B cell (primary cell): ENCODE data around the gene IFNGR1. TPM values are rescaled to one million over a fixed set of nuclear protein-coding genes. Genes with fewer than 3 reads are reported as not detected.

Source experiments
- ATAC-seq: fragments of 200-7000 bp; cut with Tn5 transposase; one replicate; pipeline ENCODE4 v1.10.0; 2021; ENCODE audit warnings: low read depth, mild to moderate bottlenecking, moderate number of reproducible peaks, moderate library complexity
- CTCF ChIA-PET: fragments of 350-600 bp; sonication (Branson Sonifier 250); formaldehyde crosslinking; loops from one replicate; lab custom pipeline; 2021; ENCODE audit warnings: antibody characterized with exemption, inconsistent platforms; lab: Charles Lee
- POLR2A ChIA-PET: fragments of 350-600 bp; sonication (Branson Sonifier 250); formaldehyde crosslinking; loops from one replicate; lab custom pipeline; 2021; ENCODE audit warnings: antibody characterized with exemption; lab: Charles Lee
- DNase-seq: peaks from one replicate; pipeline ENCODE4 v3.0.0; 2013
- H2AFZ ChIP-seq: 2 replicates; pipeline ENCODE4 v1.6.1; 2012; ENCODE audit warnings: mild to moderate bottlenecking, low read depth, low read length; ENCODE audit not compliant: insufficient read depth, poor library complexity, severe bottlenecking
- H3K27ac ChIP-seq, 2 donors: 1 replicate in 1 of 2; 2 replicates in 1 of 2; pipeline ENCODE4 v1.5.1; 2012 to 2013; ENCODE audit warnings: low read length in 2 of 2, mild to moderate bottlenecking in 2 of 2, moderate library complexity in 1 of 2
- H3K27me3 ChIP-seq, 4 experiments: fragments of 200-600 bp in 1 of 4; sonication (generic) in 1 of 4; replicated peaks in 1 of 4; 1 replicate in 2 of 4; 2 replicates in 2 of 4; pipeline versions ENCODE4 v1.6.1 to v1.7.0; 2013 to 2016; ENCODE audit warnings: low read length in 3 of 4, mild to moderate bottlenecking in 2 of 4, mixed read lengths in 1 of 4, moderate library complexity in 1 of 4; ENCODE audit not compliant: insufficient read depth in 4 of 4, control insufficient read depth in 3 of 4; ENCODE audit errors: control extremely low read depth in 1 of 4
- H3K36me3 ChIP-seq, 2 experiments: replicated peaks in 1 of 2; 1 replicate in 1 of 2; 2 replicates in 1 of 2; pipeline versions ENCODE4 v1.6.1 to v1.7.1; 2013; ENCODE audit warnings: low read length in 1 of 2; ENCODE audit not compliant: insufficient read depth in 2 of 2, control insufficient read depth in 1 of 2; ENCODE audit errors: control extremely low read depth in 1 of 2, extremely low read depth in 1 of 2
- H3K4me1 ChIP-seq, 2 donors: fragments of 200-600 bp in 1 of 2; sonication (generic) in 1 of 2; 1 replicate in 1 of 2; 2 replicates in 1 of 2; pipeline versions ENCODE4 v1.5.1 to v1.6.1; 2013 to 2017; ENCODE audit warnings: low read length in 2 of 2; ENCODE audit not compliant: control insufficient read depth in 2 of 2, insufficient read depth in 2 of 2
- H3K4me2 ChIP-seq: replicated peaks from 2 replicates; pipeline ENCODE3; 2012; ENCODE audit warnings: mild to moderate bottlenecking, low read depth, low read length; ENCODE audit not compliant: poor library complexity, severe bottlenecking
- H3K4me3 ChIP-seq, 5 experiments: fragments of 200-600 bp in 1 of 5; sonication (generic) in 1 of 5; 1 replicate in 3 of 5; 2 replicates in 2 of 5; pipeline versions ENCODE4 v1.5.1 to v1.7.0; 2011 to 2016; ENCODE audit warnings: low read length in 4 of 5, mild to moderate bottlenecking in 4 of 5, low read depth in 2 of 5, control low read depth in 1 of 5, moderate library complexity in 1 of 5; ENCODE audit not compliant: insufficient read depth in 1 of 5; ENCODE audit errors: control extremely low read depth in 1 of 5, extremely low read depth in 1 of 5
- H3K79me2 ChIP-seq: fragments of 200-600 bp; sonication (generic); one replicate; pipeline ENCODE4 v1.6.0; 2016; ENCODE audit warnings: low read length; ENCODE audit not compliant: control insufficient read depth, insufficient read depth
- H3K9ac ChIP-seq: fragments of 200-600 bp; sonication (generic); 2 replicates; pipeline ENCODE4 v1.6.1; 2017; ENCODE audit warnings: mild to moderate bottlenecking, low read length, moderate library complexity
- H3K9me3 ChIP-seq, 3 donors: one replicate each; pipeline versions ENCODE4 v1.6.1 to v1.7.1; 2013; ENCODE audit warnings: low read length in 2 of 3; ENCODE audit not compliant: control insufficient read depth in 2 of 3, insufficient read depth in 1 of 3; ENCODE audit errors: control extremely low read depth in 1 of 3
- H4K20me1 ChIP-seq: 2 replicates; pipeline ENCODE4 v1.6.0; 2012; ENCODE audit warnings: mild to moderate bottlenecking, low read length; ENCODE audit not compliant: insufficient read depth, control insufficient read depth, poor library complexity, severe bottlenecking
- H3K27ac Mint-ChIP-seq: one replicate; pipeline ENCODE4 v1.8.0; 2021; ENCODE audit warnings: mixed read lengths
- H3K27me3 Mint-ChIP-seq: one replicate; pipeline ENCODE4 v1.8.0; 2021; ENCODE audit warnings: mixed read lengths
- H3K4me1 Mint-ChIP-seq: one replicate; pipeline ENCODE4 v1.8.0; 2021; ENCODE audit warnings: mixed read lengths
- H3K4me3 Mint-ChIP-seq: one replicate; pipeline ENCODE4 v1.8.0; 2021; ENCODE audit warnings: mixed read lengths
- H3K9me3 Mint-ChIP-seq: one replicate; pipeline ENCODE4 v1.8.0; 2022; ENCODE audit warnings: mixed read lengths; ENCODE audit not compliant: insufficient read depth
- EZH2 ChIP-seq: IDR thresholded peaks from 2 replicates; pipeline ENCODE4 v1.6.1; 2012; ENCODE audit warnings: borderline replicate concordance, low read depth, mild to moderate bottlenecking, moderate library complexity, low read length; ENCODE audit not compliant: insufficient read depth, poor library complexity, severe bottlenecking
- WGBS: methylation state at CpG from one replicate; pipeline ENCODE4 v1.1.5; 2013; ENCODE audit warnings: missing lambda C conversion rate; ENCODE audit not compliant: insufficient coverage; 5-methylcytosine and 5-hydroxymethylcytosine counted together
- intact Hi-C: fragments of 100-400 bp; cut with micrococcal nuclease; formaldehyde crosslinking; loops from one replicate; pipeline ENCODE4 v1.10.0; 2022
- polyA plus RNA-seq: library from polyadenylated mRNA; depleted of rRNA; stranded (reverse); fragments of >200 nt; gene quantifications from 2 replicates; pipeline ENCODE4 v1.2.3, GENCODE V29; 2012
- total RNA-seq, 2 donors: library from RNA; stranded (reverse); fragments of 120-200 nt in 1 of 2; gene quantifications; 1 replicate in 1 of 2; 2 replicates in 1 of 2; pipeline versions ENCODE4 v1.2.3 to v1.2.4, GENCODE V29; 2013 to 2022
- TF ChIP-seq, protein P1 (sequence below): fragments of 200-600 bp; IDR thresholded peaks from one replicate; pipeline ENCODE4 v1.8.0; 2022; ENCODE audit warnings: antibody characterized with exemption, mild to moderate bottlenecking

Gene IFNGR1
- total and polyA plus RNA-seq, 2 donors (not counting 1 experiment from before 2014, with no cell fraction given), result 24.5 to 48.2 TPM

DNA sequence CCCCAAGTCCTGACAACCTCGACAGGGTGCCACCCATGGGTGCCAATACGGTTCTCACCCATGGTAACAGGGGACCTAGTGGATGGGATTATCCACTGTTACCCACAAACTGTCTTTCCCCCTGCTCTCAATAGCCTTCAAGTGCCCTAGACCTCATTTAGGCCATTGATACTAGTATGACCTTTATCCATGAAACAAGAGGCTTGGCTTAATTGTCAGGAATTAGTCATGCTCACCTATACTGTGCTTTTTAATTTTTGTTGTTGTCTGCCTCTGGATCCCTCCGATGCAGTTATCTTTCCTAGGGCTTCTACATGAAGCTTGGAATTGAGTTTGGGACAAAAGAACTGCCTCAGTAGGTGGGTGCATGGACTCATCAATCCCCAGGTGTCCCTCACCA lies 33.9 kb downstream of the IFNGR1 start:
- H3K4me1 Mint-ChIP-seq, result no peaks in the 10 kb centered on the region
- CTCF ChIA-PET, result interaction anchor here (0.6 to 1.6 kb wide), 2 partner anchors 91 to 460 kb away, joined by 4 read pairs; no protein-coding TSS in a partner anchor
- H3K27ac Mint-ChIP-seq, result no peak overlapping the region
- DNase-seq (no peak), ATAC-seq (no peak)
- Histone ChIP-seq H3K36me3 (no peaks in the 10 kb centered on the region), H4K20me1 (no peaks in the 10 kb centered on the region), H3K27ac (no peak overlapping the region), H3K9ac (no peak overlapping the region), H3K27me3 (no peaks in the 10 kb centered on the region), H3K4me3 (no peak overlapping the region), H2AFZ (no peak overlapping the region), H3K4me2 (no peak overlapping the region), H3K79me2 (no peaks in the 10 kb centered on the region), H3K9me3 (peaks cover 6 to 68% (median 31%) of the 10 kb centered on the region in 3 donors), H3K4me1 (no peaks in the 10 kb centered on the region)
- intact Hi-C loops, result no loop called here
- TF ChIP-seq, protein P1, sequence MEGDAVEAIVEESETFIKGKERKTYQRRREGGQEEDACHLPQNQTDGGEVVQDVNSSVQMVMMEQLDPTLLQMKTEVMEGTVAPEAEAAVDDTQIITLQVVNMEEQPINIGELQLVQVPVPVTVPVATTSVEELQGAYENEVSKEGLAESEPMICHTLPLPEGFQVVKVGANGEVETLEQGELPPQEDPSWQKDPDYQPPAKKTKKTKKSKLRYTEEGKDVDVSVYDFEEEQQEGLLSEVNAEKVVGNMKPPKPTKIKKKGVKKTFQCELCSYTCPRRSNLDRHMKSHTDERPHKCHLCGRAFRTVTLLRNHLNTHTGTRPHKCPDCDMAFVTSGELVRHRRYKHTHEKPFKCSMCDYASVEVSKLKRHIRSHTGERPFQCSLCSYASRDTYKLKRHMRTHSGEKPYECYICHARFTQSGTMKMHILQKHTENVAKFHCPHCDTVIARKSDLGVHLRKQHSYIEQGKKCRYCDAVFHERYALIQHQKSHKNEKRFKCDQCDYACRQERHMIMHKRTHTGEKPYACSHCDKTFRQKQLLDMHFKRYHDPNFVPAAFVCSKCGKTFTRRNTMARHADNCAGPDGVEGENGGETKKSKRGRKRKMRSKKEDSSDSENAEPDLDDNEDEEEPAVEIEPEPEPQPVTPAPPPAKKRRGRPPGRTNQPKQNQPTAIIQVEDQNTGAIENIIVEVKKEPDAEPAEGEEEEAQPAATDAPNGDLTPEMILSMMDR, result no peak
- no peak for TF ChIP-seq EZH2
- POLR2A ChIA-PET, result no interaction called here
- 100% methylated on average over 3 of the region's 3 CpGs for WGBS
- peaks cover 18% of the 10 kb centered on the region for H3K9me3 Mint-ChIP-seq
- no peaks in the 10 kb centered on the region for H3K27me3 Mint-ChIP-seq
- no peak overlapping the region for H3K4me3 Mint-ChIP-seq

DNA sequence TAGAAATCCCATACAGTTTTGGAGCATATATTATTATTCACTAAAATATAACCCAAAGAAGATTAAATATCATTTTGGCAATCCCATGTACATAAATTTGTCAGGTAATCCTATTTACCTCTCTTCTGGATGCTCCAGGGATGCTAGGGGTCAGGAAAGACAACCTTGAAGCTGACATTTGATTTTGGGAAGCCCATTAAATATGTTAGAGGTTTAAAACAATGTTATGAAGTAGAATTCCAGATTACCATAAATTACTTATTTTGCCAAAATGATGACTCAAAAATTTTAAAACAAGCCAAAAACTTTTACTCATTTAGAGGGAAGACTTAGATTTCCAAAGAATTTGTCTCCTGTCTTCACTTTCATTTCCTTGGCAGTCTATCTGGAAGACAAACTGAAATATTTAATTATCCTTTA lies 36.5 kb downstream of the IFNGR1 start:
- intact Hi-C loops, result no loop called here
- ChIA-PET POLR2A (no interaction called here), CTCF (interaction anchor here (1.4 kb wide), 1 partner anchor 88 kb away, joined by 8 read pairs; no protein-coding TSS in a partner anchor)
- no peak overlapping the region for H3K4me3 ChIP-seq
- peaks cover 9% of the 10 kb centered on the region for H3K4me1 Mint-ChIP-seq
- no peak overlapping the region for H3K27ac ChIP-seq
- peaks cover 16% of the 10 kb centered on the region for H3K9me3 Mint-ChIP-seq
- no peak for TF ChIP-seq EZH2
- TF ChIP-seq, protein P1, result no peak
- peaks cover 2 to 58% (median 36%) of the 10 kb centered on the region in 3 donors for H3K9me3 ChIP-seq
- H3K9ac ChIP-seq, result no peak overlapping the region
- H3K4me1 ChIP-seq, result peaks cover 3 to 8% of the 10 kb centered on the region in 2 donors
- H3K27me3 ChIP-seq, result no peaks in the 10 kb centered on the region
- no peak overlapping the region for H3K4me2 ChIP-seq
- H3K79me2 ChIP-seq, result no peaks in the 10 kb centered on the region
- H4K20me1 ChIP-seq, result no peaks in the 10 kb centered on the region
- no peak overlapping the region for H2AFZ ChIP-seq
- DNase-seq (no peak), ATAC-seq (no peak)
- H3K4me3 Mint-ChIP-seq, result no peak overlapping the region
- no peaks in the 10 kb centered on the region for H3K36me3 ChIP-seq
- no peaks in the 10 kb centered on the region for H3K27me3 Mint-ChIP-seq
- no peak overlapping the region for H3K27ac Mint-ChIP-seq
